GM12873 (cell line): ENCODE results near the gene DMXL2.

ENCODE experiments used
- CTCF ChIP-seq: IDR thresholded peaks from 2 replicates; pipeline ENCODE4 v1.5.1; 2012; ENCODE audit warnings: low read depth, mild to moderate bottlenecking, moderate library complexity, low read length, control low read depth; ENCODE audit not compliant: insufficient read depth; ENCODE audit errors: missing control alignments

Gene DMXL2

GRCh38 chr15:51622604-51623370 is at the start of gene DMXL2:
TSS of gene DMXL2 (minus strand) at chr15:51622771. CDS start at chr15:51622545, 226 bp downstream.
- TF ChIP-seq CTCF: no peak

- TF ChIP-seq CTCF: no peak
These were observed 49.6 kb upstream of the DMXL2 start for GRCh38 chr15:51672155-51672687.

- no peak for TF ChIP-seq CTCF
These were observed 46.8 kb upstream of the DMXL2 start for GRCh38 chr15:51669381-51669780.

GRCh38 chr15:51668446-51668845 is 45.9 kb upstream of the DMXL2 start:
- TF ChIP-seq CTCF: no peak

- no peak for TF ChIP-seq CTCF
These were observed 44.9 kb upstream of the DMXL2 start for GRCh38 chr15:51667478-51667877.

GRCh38 chr15:51661072-51661471 is 38.5 kb upstream of the DMXL2 start:
- TF ChIP-seq CTCF: no peak

GRCh38 chr15:51658664-51659063 is 36.1 kb upstream of the DMXL2 start:
- TF ChIP-seq CTCF: no peak
